Central memory CD8-positive, alpha-beta T cell (primary cell): ENCODE results near the gene SMG7.

ENCODE experiments used
- ATAC-seq: fragments of 150-1000 bp; cut with Tn5 transposase; replicated peaks from 2 replicates; pipeline ENCODE4 v1.10.0; 2022; ENCODE audit warnings: mild to moderate bottlenecking, moderate FRiP score, moderate number of reproducible peaks; ENCODE audit not compliant: poor library complexity, severe bottlenecking; ENCODE audit errors: extremely low read depth
- DNase-seq, 2 donors: peaks; one replicate each; pipeline ENCODE4 v3.0.0; 2021; ENCODE audit warnings: low spot score in 2 of 2
- H3K27ac Mint-ChIP-seq: one replicate; pipeline ENCODE4 v1.8.0; 2022; ENCODE audit warnings: low read depth, mild to moderate bottlenecking, moderate library complexity, mixed read lengths
- H3K27me3 Mint-ChIP-seq: one replicate; pipeline ENCODE4 v1.8.0; 2022; ENCODE audit warnings: mixed read lengths
- H3K36me3 Mint-ChIP-seq: one replicate; pipeline ENCODE4 v1.8.0; 2022; ENCODE audit warnings: mild to moderate bottlenecking, moderate library complexity, mixed read lengths; ENCODE audit not compliant: insufficient read depth
- H3K4me1 Mint-ChIP-seq: one replicate; pipeline ENCODE4 v1.8.0; 2022; ENCODE audit warnings: mixed read lengths
- H3K4me3 Mint-ChIP-seq: one replicate; pipeline ENCODE4 v1.8.0; 2022; ENCODE audit warnings: mild to moderate bottlenecking, moderate library complexity, mixed read lengths
- H3K9me3 Mint-ChIP-seq: one replicate; pipeline ENCODE4 v1.8.0; 2022; ENCODE audit warnings: mixed read lengths

SMG7 gene

GRCh38 chr1:183473217-183473536, 878 bp downstream of the SMG7 start:
- Mint-ChIP-seq H3K9me3 (no peaks in the 10 kb centered on the region), H3K4me3 (peak overlapping the region; percentile 93), H3K36me3 (peaks cover 26% of the 10 kb centered on the region), H3K27me3 (no peaks in the 10 kb centered on the region), H3K4me1 (peaks cover 37% of the 10 kb centered on the region), H3K27ac (peak overlapping the region; percentile 99)
- DNase-seq (no peak), ATAC-seq (no peak)

GRCh38 chr1:183476081-183476480, 3.8 kb downstream of the SMG7 start:
- no peak overlapping the region for H3K27ac Mint-ChIP-seq
- H3K27me3 Mint-ChIP-seq: no peaks in the 10 kb centered on the region
- H3K9me3 Mint-ChIP-seq: no peaks in the 10 kb centered on the region
- ATAC-seq (no peak), DNase-seq (no peak)
- H3K4me1 Mint-ChIP-seq: peaks cover 60% of the 10 kb centered on the region
- no peak overlapping the region for H3K4me3 Mint-ChIP-seq
- peaks cover 21% of the 10 kb centered on the region for H3K36me3 Mint-ChIP-seq

GRCh38 chr1:183477986-183478781, 5.9 kb downstream of the SMG7 start:
- H3K4me1 Mint-ChIP-seq: peaks cover 61% of the 10 kb centered on the region
- H3K27ac Mint-ChIP-seq: peak overlapping the region; percentile 39

GRCh38 chr1:183480971-183481441, 8.7 kb downstream of the SMG7 start:
- no peaks in the 10 kb centered on the region for H3K9me3 Mint-ChIP-seq
- DNase-seq (no peak), ATAC-seq (no peak)
- H3K27ac Mint-ChIP-seq: no peak overlapping the region
- H3K36me3 Mint-ChIP-seq: no peaks in the 10 kb centered on the region
- no peaks in the 10 kb centered on the region for H3K27me3 Mint-ChIP-seq
- no peak overlapping the region for H3K4me3 Mint-ChIP-seq
- peaks cover 64% of the 10 kb centered on the region for H3K4me1 Mint-ChIP-seq

More at GRCh38 chr1:183477986-183478781, 5.9 kb downstream of the SMG7 start:
- peak overlapping the region; percentile 49 for H3K4me3 Mint-ChIP-seq
- H3K36me3 Mint-ChIP-seq: no peaks in the 10 kb centered on the region
- H3K9me3 Mint-ChIP-seq: no peaks in the 10 kb centered on the region
- peak; percentile 49 for ATAC-seq
- H3K27me3 Mint-ChIP-seq: no peaks in the 10 kb centered on the region
- no peak for DNase-seq

GRCh38 chr1:183483224-183483623, 10.9 kb downstream of the SMG7 start:
- Mint-ChIP-seq H3K9me3 (no peaks in the 10 kb centered on the region), H3K4me3 (no peak overlapping the region), H3K27me3 (no peaks in the 10 kb centered on the region), H3K27ac (no peak overlapping the region), H3K4me1 (peaks cover 76% of the 10 kb centered on the region), H3K36me3 (no peaks in the 10 kb centered on the region)
- DNase-seq: no peak
- no peak for ATAC-seq

GRCh38 chr1:183484254-183484653, 12.0 kb downstream of the SMG7 start:
- H3K27me3 Mint-ChIP-seq: no peaks in the 10 kb centered on the region
- ATAC-seq (no peak), DNase-seq (no peak)
- peaks cover 70% of the 10 kb centered on the region for H3K4me1 Mint-ChIP-seq
- H3K36me3 Mint-ChIP-seq: no peaks in the 10 kb centered on the region
- no peak overlapping the region for H3K4me3 Mint-ChIP-seq
- no peak overlapping the region for H3K27ac Mint-ChIP-seq
- H3K9me3 Mint-ChIP-seq: no peaks in the 10 kb centered on the region

- DNase-seq (no peak), ATAC-seq (no peak)
- H3K9me3 Mint-ChIP-seq: no peaks in the 10 kb centered on the region
- no peaks in the 10 kb centered on the region for H3K27me3 Mint-ChIP-seq
- H3K4me3 Mint-ChIP-seq: no peak overlapping the region
- H3K36me3 Mint-ChIP-seq: no peaks in the 10 kb centered on the region
- no peak overlapping the region for H3K27ac Mint-ChIP-seq
- peaks cover 70% of the 10 kb centered on the region for H3K4me1 Mint-ChIP-seq
Measured at GRCh38 chr1:183484851-183485250, 12.6 kb downstream of the SMG7 start.

GRCh38 chr1:183487674-183488442, 15.6 kb downstream of the SMG7 start:
- no peaks in the 10 kb centered on the region for H3K27me3 Mint-ChIP-seq
- no peak overlapping the region for H3K27ac Mint-ChIP-seq
- peaks cover 62% of the 10 kb centered on the region for H3K4me1 Mint-ChIP-seq
- H3K36me3 Mint-ChIP-seq: peaks cover 3% of the 10 kb centered on the region
- no peak overlapping the region for H3K4me3 Mint-ChIP-seq
- no peaks in the 10 kb centered on the region for H3K9me3 Mint-ChIP-seq
- no peak for ATAC-seq
- DNase-seq: no peak

- peaks cover 67% of the 10 kb centered on the region for H3K4me1 Mint-ChIP-seq
- ATAC-seq: no peak
Measured at GRCh38 chr1:183490932-183491331, 18.6 kb downstream of the SMG7 start.

GRCh38 chr1:183493540-183494245, 21.4 kb downstream of the SMG7 start:
- no peak for DNase-seq
- ATAC-seq: no peak
- Mint-ChIP-seq H3K4me1 (peaks cover 71% of the 10 kb centered on the region), H3K36me3 (peaks cover 7% of the 10 kb centered on the region), H3K9me3 (no peaks in the 10 kb centered on the region), H3K4me3 (no peak overlapping the region), H3K27ac (no peak overlapping the region), H3K27me3 (no peaks in the 10 kb centered on the region)

More at GRCh38 chr1:183490932-183491331, 18.6 kb downstream of the SMG7 start:
- no peak overlapping the region for H3K4me3 Mint-ChIP-seq
- no peak for DNase-seq
- H3K27ac Mint-ChIP-seq: no peak overlapping the region
- peaks cover 6% of the 10 kb centered on the region for H3K36me3 Mint-ChIP-seq
- no peaks in the 10 kb centered on the region for H3K9me3 Mint-ChIP-seq
- H3K27me3 Mint-ChIP-seq: no peaks in the 10 kb centered on the region

GRCh38 chr1:183495420-183495819, 23.1 kb downstream of the SMG7 start:
- Mint-ChIP-seq H3K4me1 (peaks cover 72% of the 10 kb centered on the region), H3K9me3 (no peaks in the 10 kb centered on the region), H3K4me3 (no peak overlapping the region), H3K36me3 (peaks cover 7% of the 10 kb centered on the region), H3K27ac (peak overlapping the region; percentile 68), H3K27me3 (no peaks in the 10 kb centered on the region)
- ATAC-seq: no peak
- DNase-seq: no peak

GRCh38 chr1:183497218-183497617, 24.9 kb downstream of the SMG7 start:
- Mint-ChIP-seq H3K36me3 (peaks cover 4% of the 10 kb centered on the region), H3K4me3 (no peak overlapping the region), H3K27me3 (no peaks in the 10 kb centered on the region), H3K9me3 (no peaks in the 10 kb centered on the region), H3K27ac (peak overlapping the region; percentile 42), H3K4me1 (peaks cover 67% of the 10 kb centered on the region)
- ATAC-seq (no peak), DNase-seq (no peak)
